ENCODE measurements around the gene DPH3. TPM values are rescaled to one million over a fixed set of nuclear protein-coding genes. Genes with fewer than 3 reads are reported as not detected.

DPH3 gene
- total RNA-seq, 1 donor from 2014 or later: 25.9 TPM

- Histone ChIP-seq H3K27me3 (ENCODE audit: low read depth) (no peaks in the 10 kb centered on the region), H3K36me3 (peaks cover 21% of the 10 kb centered on the region), H3K4me3 (no peak overlapping the region), H3K27ac (replicated peaks) (no peak overlapping the region), H3K9me3 (replicated peaks) (no peaks in the 10 kb centered on the region), H3K4me1 (peaks cover 42% of the 10 kb centered on the region)
- intact Hi-C loops (cut with micrococcal nuclease): no loop called here
- DNase-seq: no peak
- TF ChIP-seq CTCF (IDR thresholded peaks at IDR 0.05; ENCODE audit: borderline replicate concordance): no peak
Observed at GRCh38 chr3:16302082-16302631, 37.4 kb upstream of the DPH3 start.

GRCh38 chr3:16301507-16301906 lies 36.8 kb upstream of the DPH3 start:
- no peaks in the 10 kb centered on the region for H3K27me3 ChIP-seq (ENCODE audit: low read depth)
- H3K36me3 ChIP-seq: peaks cover 21% of the 10 kb centered on the region
- no peak overlapping the region for H3K27ac ChIP-seq (replicated peaks)
- H3K4me1 ChIP-seq: peaks cover 42% of the 10 kb centered on the region
- no peaks in the 10 kb centered on the region for H3K9me3 ChIP-seq (replicated peaks)
- DNase-seq: no peak
- intact Hi-C loops (cut with micrococcal nuclease): no loop called here
- H3K4me3 ChIP-seq: no peak overlapping the region
- TF ChIP-seq CTCF (IDR thresholded peaks at IDR 0.05; ENCODE audit: borderline replicate concordance): no peak

DNA sequence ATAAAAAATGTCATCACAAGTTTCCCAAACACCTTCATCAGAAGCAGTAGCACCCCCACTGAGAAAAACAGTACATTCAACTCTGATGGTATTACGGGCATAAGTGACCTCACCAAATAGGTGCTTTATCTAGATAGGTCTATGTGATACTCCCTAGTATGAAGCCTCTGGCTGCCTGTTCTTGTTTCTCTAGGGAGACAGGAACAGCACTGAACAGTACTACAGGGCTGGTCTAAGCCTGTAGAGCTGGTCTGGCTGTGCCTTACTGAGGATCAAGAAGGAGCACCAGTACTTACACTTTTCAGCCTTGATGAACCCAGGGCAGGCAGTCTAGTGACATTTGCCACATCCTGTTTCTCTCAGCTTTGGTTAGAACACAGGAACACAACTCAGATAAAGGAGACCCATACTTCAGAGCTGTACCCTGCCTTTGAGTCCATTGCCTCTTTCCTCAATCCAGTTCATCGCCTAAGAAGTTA lies 36.2 kb upstream of the DPH3 start:
- intact Hi-C loops (cut with micrococcal nuclease): no loop called here
- Histone ChIP-seq H3K27ac (replicated peaks) (no peak overlapping the region), H3K27me3 (ENCODE audit: low read depth) (no peaks in the 10 kb centered on the region), H3K4me3 (no peak overlapping the region), H3K4me1 (peaks cover 42% of the 10 kb centered on the region), H3K9me3 (replicated peaks) (no peaks in the 10 kb centered on the region), H3K36me3 (peaks cover 24% of the 10 kb centered on the region)
- DNase-seq: no peak
- TF ChIP-seq CTCF (IDR thresholded peaks at IDR 0.05; ENCODE audit: borderline replicate concordance): no peak

DNA sequence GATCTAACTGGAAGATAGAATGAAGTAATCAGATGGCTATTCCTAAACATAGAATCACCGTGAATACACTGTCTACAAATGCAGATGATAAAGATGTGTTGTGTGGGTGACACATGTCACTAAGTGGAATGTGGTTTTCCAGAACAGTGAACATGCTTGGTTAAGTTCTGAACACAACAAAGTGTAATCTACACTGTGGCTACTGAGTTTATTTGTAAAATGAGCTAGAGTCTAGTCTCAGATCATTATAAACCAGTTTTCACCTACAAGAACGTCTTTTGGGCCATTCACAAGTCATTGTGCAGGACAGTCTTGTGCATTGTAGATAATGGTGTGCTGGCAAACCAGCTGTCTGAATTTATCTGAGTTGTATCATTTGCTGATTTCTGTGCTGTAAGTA lies 35.6 kb upstream of the DPH3 start:
- H3K4me1 ChIP-seq: peaks cover 47% of the 10 kb centered on the region
- no peak for TF ChIP-seq CTCF (IDR thresholded peaks at IDR 0.05; ENCODE audit: borderline replicate concordance)
- no peak overlapping the region for H3K27ac ChIP-seq (replicated peaks)
- no peaks in the 10 kb centered on the region for H3K9me3 ChIP-seq (replicated peaks)
- DNase-seq: no peak
- H3K36me3 ChIP-seq: peaks cover 29% of the 10 kb centered on the region
- H3K27me3 ChIP-seq (ENCODE audit: low read depth): no peaks in the 10 kb centered on the region
- intact Hi-C loops (cut with micrococcal nuclease): no loop called here
- H3K4me3 ChIP-seq: no peak overlapping the region

GRCh38 chr3:16299746-16300145 lies 35.0 kb upstream of the DPH3 start:
- no peak overlapping the region for H3K4me3 ChIP-seq
- no peaks in the 10 kb centered on the region for H3K9me3 ChIP-seq (replicated peaks)
- no peak overlapping the region for H3K27ac ChIP-seq (replicated peaks)
- H3K4me1 ChIP-seq: peaks cover 47% of the 10 kb centered on the region
- H3K27me3 ChIP-seq (ENCODE audit: low read depth): no peaks in the 10 kb centered on the region
- H3K36me3 ChIP-seq: peaks cover 34% of the 10 kb centered on the region
- intact Hi-C loops (cut with micrococcal nuclease): no loop called here
- no peak for DNase-seq
- TF ChIP-seq CTCF (IDR thresholded peaks at IDR 0.05; ENCODE audit: borderline replicate concordance): no peak
